GM23338 (cell line): ENCODE measurements around the gene RARG.

Experiments
- CTCF ChIP-seq, 2 experiments: fragments of 200-600 bp in 1 of 2; sonication (generic) in 1 of 2; conservative IDR thresholded peaks; 2 replicates each; pipeline versions ENCODE4 v1.5.1 to v1.6.1; 2016 to 2017; ENCODE audit warnings: antibody characterized with exemption in 2 of 2, low read depth in 2 of 2, mild to moderate bottlenecking in 2 of 2, moderate library complexity in 1 of 2
- NANOG ChIP-seq: IDR thresholded peaks from 2 replicates; pipeline ENCODE4 v1.6.1; 2016; ENCODE audit warnings: antibody characterized with exemption, borderline replicate concordance
- TF ChIP-seq, protein P1 (sequence below): IDR thresholded peaks from one replicate; pipeline ENCODE4 v1.6.1; 2018; ENCODE audit warnings: antibody characterized with exemption; ENCODE audit not compliant: unreplicated experiment

GRCh38 chr12:53255996-53256395, 24.0 kb upstream of the RARG start:
- TF ChIP-seq CTCF (conservative IDR thresholded peaks at IDR 0.05; ENCODE audit: low read depth in 2 of 2) (no peak), NANOG (no peak)
- TF ChIP-seq, protein P1, sequence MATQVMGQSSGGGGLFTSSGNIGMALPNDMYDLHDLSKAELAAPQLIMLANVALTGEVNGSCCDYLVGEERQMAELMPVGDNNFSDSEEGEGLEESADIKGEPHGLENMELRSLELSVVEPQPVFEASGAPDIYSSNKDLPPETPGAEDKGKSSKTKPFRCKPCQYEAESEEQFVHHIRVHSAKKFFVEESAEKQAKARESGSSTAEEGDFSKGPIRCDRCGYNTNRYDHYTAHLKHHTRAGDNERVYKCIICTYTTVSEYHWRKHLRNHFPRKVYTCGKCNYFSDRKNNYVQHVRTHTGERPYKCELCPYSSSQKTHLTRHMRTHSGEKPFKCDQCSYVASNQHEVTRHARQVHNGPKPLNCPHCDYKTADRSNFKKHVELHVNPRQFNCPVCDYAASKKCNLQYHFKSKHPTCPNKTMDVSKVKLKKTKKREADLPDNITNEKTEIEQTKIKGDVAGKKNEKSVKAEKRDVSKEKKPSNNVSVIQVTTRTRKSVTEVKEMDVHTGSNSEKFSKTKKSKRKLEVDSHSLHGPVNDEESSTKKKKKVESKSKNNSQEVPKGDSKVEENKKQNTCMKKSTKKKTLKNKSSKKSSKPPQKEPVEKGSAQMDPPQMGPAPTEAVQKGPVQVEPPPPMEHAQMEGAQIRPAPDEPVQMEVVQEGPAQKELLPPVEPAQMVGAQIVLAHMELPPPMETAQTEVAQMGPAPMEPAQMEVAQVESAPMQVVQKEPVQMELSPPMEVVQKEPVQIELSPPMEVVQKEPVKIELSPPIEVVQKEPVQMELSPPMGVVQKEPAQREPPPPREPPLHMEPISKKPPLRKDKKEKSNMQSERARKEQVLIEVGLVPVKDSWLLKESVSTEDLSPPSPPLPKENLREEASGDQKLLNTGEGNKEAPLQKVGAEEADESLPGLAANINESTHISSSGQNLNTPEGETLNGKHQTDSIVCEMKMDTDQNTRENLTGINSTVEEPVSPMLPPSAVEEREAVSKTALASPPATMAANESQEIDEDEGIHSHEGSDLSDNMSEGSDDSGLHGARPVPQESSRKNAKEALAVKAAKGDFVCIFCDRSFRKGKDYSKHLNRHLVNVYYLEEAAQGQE, result no peak
